Trophoblast cell (in vitro differentiated cells and primary cell): ENCODE measurements around the gene PTAFR.

Source experiments
- DNase-seq, 2 donors: peaks; one replicate each; pipeline ENCODE4 v3.0.0-alpha.2; 2016
- H2AFZ ChIP-seq: 2 replicates; pipeline ENCODE4 v1.6.1; 2013; ENCODE audit warnings: low read length, moderate library complexity, mild to moderate bottlenecking; ENCODE audit not compliant: insufficient read depth, poor library complexity
- H2AK5ac ChIP-seq: 2 replicates; pipeline ENCODE4 v1.6.1; 2013; ENCODE audit warnings: mild to moderate bottlenecking, low read length
- H2BK120ac ChIP-seq: 2 replicates; pipeline ENCODE4 v1.6.1; 2013; ENCODE audit warnings: low read length, mild to moderate bottlenecking, moderate library complexity; ENCODE audit not compliant: insufficient read depth, poor library complexity
- H2BK12ac ChIP-seq: 2 replicates; pipeline ENCODE4 v1.6.1; 2013; ENCODE audit warnings: mild to moderate bottlenecking, low read length, moderate library complexity
- H2BK5ac ChIP-seq: 2 replicates; pipeline ENCODE4 v1.6.1; 2013; ENCODE audit warnings: low read length, low read depth, moderate library complexity, mild to moderate bottlenecking; ENCODE audit not compliant: poor library complexity
- H3K14ac ChIP-seq: 2 replicates; pipeline ENCODE4 v1.6.1; 2013; ENCODE audit warnings: mild to moderate bottlenecking, low read length
- H3K18ac ChIP-seq: 2 replicates; pipeline ENCODE4 v1.6.1; 2013; ENCODE audit warnings: mild to moderate bottlenecking, low read length
- H3K23ac ChIP-seq: 2 replicates; pipeline ENCODE4 v1.6.1; 2013; ENCODE audit warnings: low read length
- H3K27ac ChIP-seq: 2 replicates; pipeline ENCODE4 v1.5.1; 2013; ENCODE audit warnings: low read depth, mild to moderate bottlenecking, inconsistent platforms, low read length, moderate library complexity
- H3K27me3 ChIP-seq: 2 replicates; pipeline ENCODE4 v1.6.1; 2013; ENCODE audit warnings: inconsistent platforms, mild to moderate bottlenecking, low read length, moderate library complexity; ENCODE audit not compliant: insufficient read depth
- H3K36me3 ChIP-seq, 2 experiments: 1 replicate in 1 of 2; 2 replicates in 1 of 2; pipeline ENCODE4 v1.6.1; 2013; ENCODE audit warnings: low read length in 2 of 2, mild to moderate bottlenecking in 2 of 2, moderate library complexity in 1 of 2; ENCODE audit not compliant: insufficient read depth in 2 of 2, control insufficient read depth in 1 of 2
- H3K4ac ChIP-seq: 2 replicates; pipeline ENCODE4 v1.6.1; 2013; ENCODE audit warnings: low read depth, mild to moderate bottlenecking, low read length, moderate library complexity
- H3K4me1 ChIP-seq, 2 experiments: 1 replicate in 1 of 2; 2 replicates in 1 of 2; pipeline ENCODE4 v1.6.1; 2013; ENCODE audit warnings: low read length in 2 of 2, mild to moderate bottlenecking in 2 of 2, moderate library complexity in 1 of 2; ENCODE audit not compliant: insufficient read depth in 2 of 2, control insufficient read depth in 1 of 2
- H3K4me2 ChIP-seq: 2 replicates; pipeline ENCODE4 v1.6.1; 2013; ENCODE audit warnings: inconsistent platforms, mild to moderate bottlenecking, low read length, moderate library complexity
- H3K4me3 ChIP-seq: 2 replicates; pipeline ENCODE4 v1.5.1; 2013; ENCODE audit warnings: mild to moderate bottlenecking, low read depth, low read length, inconsistent platforms
- H3K79me1 ChIP-seq: one replicate; pipeline ENCODE4 v1.6.1; 2013; ENCODE audit warnings: low read length
- H3K79me2 ChIP-seq: 2 replicates; pipeline ENCODE4 v1.6.1; 2013; ENCODE audit warnings: low read length, mild to moderate bottlenecking; ENCODE audit not compliant: control insufficient read depth, insufficient read depth, poor library complexity
- H3K9ac ChIP-seq: 2 replicates; pipeline ENCODE4 v1.6.1; 2013; ENCODE audit warnings: mild to moderate bottlenecking, low read length
- H3K9me3 ChIP-seq: 2 replicates; pipeline ENCODE4 v1.6.1; 2013; ENCODE audit warnings: low read depth, mild to moderate bottlenecking, control low read depth, inconsistent platforms, low read length; ENCODE audit not compliant: insufficient read depth
- H4K12ac ChIP-seq: 2 replicates; pipeline ENCODE4 v1.6.1; 2013; ENCODE audit warnings: low read depth, mild to moderate bottlenecking, low read length, moderate library complexity
- H4K8ac ChIP-seq: 2 replicates; pipeline ENCODE4 v1.6.1; 2013; ENCODE audit warnings: low read depth, mild to moderate bottlenecking, low read length, moderate library complexity
- H4K91ac ChIP-seq: one replicate; pipeline ENCODE4 v1.6.1; 2013; ENCODE audit warnings: low read depth, mild to moderate bottlenecking, low read length, moderate library complexity
- WGBS: extraction: QIAGEN DNeasy Blood & Tissue Kit; methylation state at CpG from one replicate; pipeline ENCODE4 v1.1.7; 2013; ENCODE audit warnings: missing lambda C conversion rate; ENCODE audit not compliant: insufficient read length, insufficient coverage; ENCODE audit errors: extremely low coverage; 5-methylcytosine and 5-hydroxymethylcytosine counted together

Gene PTAFR

DNA sequence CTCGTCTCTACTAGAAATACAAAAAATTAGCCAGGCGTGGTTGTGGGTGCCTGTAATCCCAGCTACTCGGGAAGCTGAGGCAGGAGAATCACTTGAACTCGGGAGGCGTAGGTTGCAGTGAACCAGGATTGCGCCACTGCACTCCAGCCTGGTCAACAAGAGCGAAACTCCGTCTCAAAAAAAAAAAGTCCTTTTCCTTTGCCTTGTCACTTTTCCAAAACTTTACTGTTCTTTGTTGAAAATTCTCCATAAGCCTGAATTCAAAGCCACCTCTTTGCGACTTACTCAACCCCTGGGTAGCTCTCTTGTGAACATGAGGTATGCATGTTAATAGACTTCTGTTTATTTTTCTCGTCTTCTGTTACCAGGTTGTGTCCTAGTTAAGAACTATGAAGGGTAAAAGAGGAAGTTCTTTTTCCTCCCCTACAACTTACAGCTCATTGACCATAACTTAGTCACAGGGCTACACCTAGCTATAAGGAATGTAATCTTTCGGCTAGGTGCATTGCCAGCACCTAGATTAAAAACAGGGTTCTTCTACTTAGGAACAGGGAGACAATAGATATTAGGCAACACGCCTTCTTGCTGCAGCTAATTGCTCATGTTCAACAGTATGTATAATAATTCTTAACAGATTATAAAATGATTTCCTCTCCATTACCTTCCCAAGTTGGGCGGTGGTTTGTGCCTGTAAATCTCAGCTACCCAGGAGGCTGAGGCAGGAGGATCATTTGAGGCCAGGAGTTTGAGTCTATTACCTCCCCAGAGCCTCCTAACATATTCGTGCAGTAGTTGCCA lies 40.9 kb downstream of the PTAFR start:
- H2AFZ ChIP-seq = no peak overlapping the region

DNA sequence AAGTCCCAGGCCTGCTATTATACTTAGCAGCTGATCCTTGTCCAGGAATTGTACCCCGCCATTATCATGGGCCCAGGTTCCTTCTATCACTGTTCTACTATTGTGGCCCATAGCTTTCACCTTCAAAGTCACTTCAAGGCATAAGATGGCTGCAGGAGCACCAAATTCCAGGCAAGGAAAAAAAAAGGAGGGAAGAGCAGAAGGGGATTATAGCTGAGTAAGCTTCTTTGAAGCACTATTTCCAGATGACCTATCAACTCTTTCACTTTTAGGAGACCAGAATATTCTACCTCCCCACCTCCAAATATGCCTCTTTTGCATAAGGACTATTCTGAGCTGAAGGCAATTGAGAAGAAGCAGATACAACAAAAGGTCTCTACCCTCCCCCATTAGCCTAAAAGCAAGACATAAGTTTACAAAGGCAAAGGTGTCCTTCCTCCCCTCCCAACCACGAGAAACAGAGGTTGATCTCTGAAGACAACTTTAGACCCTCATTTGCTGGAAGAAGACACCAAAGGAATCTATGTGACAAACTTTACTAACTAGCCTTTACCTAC lies 41.8 kb downstream of the PTAFR start:
- H4K8ac ChIP-seq = no peak overlapping the region
- H3K18ac ChIP-seq = no peak overlapping the region
- H3K36me3 ChIP-seq = no peaks in the 10 kb centered on the region
- H3K9ac ChIP-seq = no peak overlapping the region
- H2BK5ac ChIP-seq = no peak overlapping the region
- H3K79me1 ChIP-seq = no peaks in the 10 kb centered on the region
- H2BK120ac ChIP-seq = no peak overlapping the region
- no peak overlapping the region for H3K4me3 ChIP-seq
- no CpG with 5 or more reads among the region's 2 CpGs for WGBS
- H3K27ac ChIP-seq = no peak overlapping the region
- no peaks in the 10 kb centered on the region for H3K27me3 ChIP-seq
- H2AFZ ChIP-seq = no peak overlapping the region
- H2AK5ac ChIP-seq = no peak overlapping the region
- no peak overlapping the region for H4K12ac ChIP-seq
- H3K14ac ChIP-seq = no peak overlapping the region
- H3K9me3 ChIP-seq = no peaks in the 10 kb centered on the region
- DNase-seq = no peak
- H3K4ac ChIP-seq = no peak overlapping the region
- H3K4me2 ChIP-seq = no peak overlapping the region
- H3K79me2 ChIP-seq = no peaks in the 10 kb centered on the region
- H2BK12ac ChIP-seq = no peak overlapping the region
- no peak overlapping the region for H3K23ac ChIP-seq
- no peak overlapping the region for H4K91ac ChIP-seq
- no peaks in the 10 kb centered on the region for H3K4me1 ChIP-seq

More for the DNA sequence above, 40.9 kb downstream of the PTAFR start:
- H3K4me2 ChIP-seq = no peak overlapping the region
- H2AK5ac ChIP-seq = no peak overlapping the region
- H3K4me1 ChIP-seq = no peaks in the 10 kb centered on the region
- H3K18ac ChIP-seq = no peak overlapping the region
- no peak overlapping the region for H3K14ac ChIP-seq
- no peaks in the 10 kb centered on the region for H3K27me3 ChIP-seq
- no peak overlapping the region for H3K23ac ChIP-seq
- no CpG with 5 or more reads among the region's 14 CpGs for WGBS
- H3K9ac ChIP-seq = no peak overlapping the region
- H3K79me2 ChIP-seq = no peaks in the 10 kb centered on the region
- H4K12ac ChIP-seq = no peak overlapping the region
- peak in 1 of 2 donors; percentile 40 for DNase-seq
- no peak overlapping the region for H4K91ac ChIP-seq
- no peak overlapping the region for H2BK12ac ChIP-seq
- H2BK5ac ChIP-seq = no peak overlapping the region
- no peaks in the 10 kb centered on the region for H3K9me3 ChIP-seq
- no peak overlapping the region for H3K4ac ChIP-seq
- H3K27ac ChIP-seq = no peak overlapping the region
- no peak overlapping the region for H2BK120ac ChIP-seq
- H3K79me1 ChIP-seq = no peaks in the 10 kb centered on the region
- no peak overlapping the region for H3K4me3 ChIP-seq
- no peak overlapping the region for H4K8ac ChIP-seq
- no peaks in the 10 kb centered on the region for H3K36me3 ChIP-seq

DNA sequence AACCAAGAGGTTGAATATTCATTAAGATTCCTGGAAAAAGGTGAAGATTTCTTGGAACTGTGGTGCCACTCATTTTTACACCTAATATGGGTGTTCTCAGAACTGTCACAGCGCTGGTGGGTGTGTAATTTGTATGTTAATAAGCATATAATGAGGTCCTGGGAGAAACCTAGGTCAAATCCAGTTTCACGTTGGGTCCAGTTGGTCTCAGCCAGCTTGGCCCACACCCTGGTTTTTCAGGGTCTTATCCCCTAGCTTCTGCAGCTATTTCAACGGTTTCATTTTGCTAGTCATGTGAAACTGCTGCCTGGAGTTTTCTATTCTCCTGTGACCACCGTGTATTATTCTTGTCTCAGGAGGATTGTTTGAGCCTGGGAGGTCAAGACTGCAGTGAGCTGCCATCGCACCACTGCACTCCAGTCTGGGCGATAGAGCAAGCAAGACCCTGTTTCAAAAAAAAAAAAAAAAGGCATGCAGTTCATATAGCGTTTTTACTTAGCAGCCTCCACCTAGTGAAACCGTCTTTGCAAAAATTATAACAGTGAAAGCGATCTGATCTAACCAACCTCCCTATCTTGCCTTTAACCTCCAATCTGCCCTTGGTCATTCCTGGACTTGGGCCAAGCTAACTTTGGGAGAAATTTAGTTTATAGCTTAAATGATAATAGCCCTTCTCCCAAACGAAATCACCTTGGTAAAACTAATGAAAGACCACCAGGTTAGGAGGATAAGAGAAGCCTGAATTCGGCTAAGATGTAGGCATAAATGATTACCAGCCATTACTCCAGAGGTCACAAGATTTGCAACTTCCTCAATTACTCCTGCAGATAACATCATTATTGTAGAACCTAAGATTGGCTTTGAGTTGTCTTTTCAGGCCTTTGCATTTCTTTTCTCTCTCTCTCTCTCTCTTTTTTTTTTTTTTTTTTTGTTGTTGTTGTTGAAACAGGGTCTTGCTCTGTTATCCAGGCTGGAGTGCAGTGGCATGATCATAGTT lies 44.0 kb downstream of the PTAFR start:
- H3K79me2 ChIP-seq = no peaks in the 10 kb centered on the region
- H4K12ac ChIP-seq = no peak overlapping the region
- H4K8ac ChIP-seq = no peak overlapping the region
- no CpG with 5 or more reads among the region's 11 CpGs for WGBS
- H3K27me3 ChIP-seq = no peaks in the 10 kb centered on the region
- no peak overlapping the region for H3K4ac ChIP-seq
- no peak overlapping the region for H3K4me2 ChIP-seq
- H3K36me3 ChIP-seq = no peaks in the 10 kb centered on the region
- H3K9me3 ChIP-seq = no peaks in the 10 kb centered on the region
- no peaks in the 10 kb centered on the region for H3K4me1 ChIP-seq
- no peak overlapping the region for H3K9ac ChIP-seq
- DNase-seq = no peak
- no peak overlapping the region for H3K23ac ChIP-seq
- no peak overlapping the region for H2BK5ac ChIP-seq
- H3K18ac ChIP-seq = no peak overlapping the region
- H2BK120ac ChIP-seq = no peak overlapping the region
- no peaks in the 10 kb centered on the region for H3K79me1 ChIP-seq
- H2AFZ ChIP-seq = no peak overlapping the region
- no peak overlapping the region for H4K91ac ChIP-seq
- H2BK12ac ChIP-seq = no peak overlapping the region
- H3K14ac ChIP-seq = no peak overlapping the region
- no peak overlapping the region for H3K4me3 ChIP-seq
- H2AK5ac ChIP-seq = no peak overlapping the region
- no peak overlapping the region for H3K27ac ChIP-seq

DNA sequence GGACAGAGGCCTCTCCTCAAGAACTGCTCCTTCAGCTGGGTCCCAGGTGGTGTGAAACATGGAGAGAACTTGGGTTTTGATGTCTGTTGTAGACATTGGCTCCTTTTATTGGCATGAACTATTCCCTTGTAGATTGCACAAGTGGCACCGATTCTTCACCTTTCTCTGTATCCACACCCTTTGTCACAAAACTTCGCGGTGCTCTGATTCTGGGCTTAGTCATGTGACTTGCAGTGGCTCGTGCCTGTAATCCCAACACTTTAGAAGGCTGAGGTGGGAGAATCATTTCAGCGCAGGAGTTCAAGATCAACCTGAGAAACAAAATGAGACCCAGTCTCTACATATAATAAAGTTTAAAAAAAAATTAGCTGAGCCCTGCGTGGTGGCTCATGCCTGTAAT lies 45.6 kb downstream of the PTAFR start:
- Histone ChIP-seq H2BK5ac (no peak overlapping the region), H3K27ac (no peak overlapping the region), H3K79me1 (no peaks in the 10 kb centered on the region), H3K4me1 (no peaks in the 10 kb centered on the region), H2BK120ac (no peak overlapping the region), H3K9me3 (no peaks in the 10 kb centered on the region), H3K18ac (no peak overlapping the region), H4K8ac (no peak overlapping the region), H2BK12ac (no peak overlapping the region), H4K91ac (no peak overlapping the region), H3K4me3 (no peak overlapping the region), H4K12ac (no peak overlapping the region), H2AK5ac (no peak overlapping the region), H2AFZ (no peak overlapping the region), H3K9ac (no peak overlapping the region), H3K4me2 (no peak overlapping the region), H3K36me3 (no peaks in the 10 kb centered on the region), H3K23ac (no peak overlapping the region), H3K4ac (no peak overlapping the region), H3K27me3 (no peaks in the 10 kb centered on the region), H3K79me2 (no peaks in the 10 kb centered on the region), H3K14ac (no peak overlapping the region)
- WGBS = no CpG with 5 or more reads among the region's 6 CpGs
- DNase-seq = no peak
